HG03558 (cell line): Measurements from ENCODE around the gene PITPNB.

ENCODE experiments used
- ATAC-seq: cut with Tn5 transposase; IDR thresholded peaks from one replicate; pipeline ENCODE4 v1.9.1; 2021; ENCODE audit warnings: moderate number of reproducible peaks; ENCODE audit not compliant: unreplicated experiment; ENCODE audit errors: extremely low read depth

PITPNB gene

DNA sequence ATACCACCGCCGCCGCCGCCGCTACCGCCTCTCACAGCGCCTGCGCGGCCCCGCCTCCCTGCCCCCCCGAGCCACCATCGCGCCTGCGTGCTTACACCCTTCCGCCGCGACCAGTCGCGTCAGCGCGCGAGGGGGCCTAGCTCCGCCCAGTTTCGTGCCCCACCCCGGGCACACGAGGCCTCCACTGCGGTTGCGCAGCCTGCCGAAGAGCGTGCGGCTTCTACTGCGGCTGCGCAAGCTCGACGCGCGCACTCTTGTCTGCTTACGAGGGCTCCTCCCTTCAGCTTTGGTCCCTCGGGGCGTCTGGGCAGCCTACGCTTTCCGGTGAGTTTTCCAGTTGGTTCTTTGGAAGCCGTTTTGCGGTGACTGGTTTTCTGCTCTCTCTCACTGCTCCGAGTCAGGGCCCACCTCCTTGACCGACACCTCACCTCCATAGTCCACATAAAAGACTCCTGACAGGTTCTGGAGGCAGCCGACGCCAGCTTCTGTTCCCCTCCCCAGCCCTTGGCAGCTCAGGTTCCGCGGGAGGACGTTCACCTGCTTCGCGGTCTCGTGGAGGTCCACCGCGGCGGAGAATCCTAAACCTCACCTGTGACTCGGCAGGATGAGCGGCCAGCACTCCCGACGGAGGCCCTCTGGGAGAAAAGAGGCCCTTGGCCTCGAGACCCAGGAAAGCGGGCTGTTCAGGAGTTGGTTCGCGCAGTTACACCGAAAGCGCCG is at the start of gene PITPNB:
TSS of gene PITPNB (minus strand) at position 35 of the 720 bp plus-strand sequence. CDS start 65 bp downstream, outside the sequence.
- ATAC-seq: peak; percentile 62

DNA sequence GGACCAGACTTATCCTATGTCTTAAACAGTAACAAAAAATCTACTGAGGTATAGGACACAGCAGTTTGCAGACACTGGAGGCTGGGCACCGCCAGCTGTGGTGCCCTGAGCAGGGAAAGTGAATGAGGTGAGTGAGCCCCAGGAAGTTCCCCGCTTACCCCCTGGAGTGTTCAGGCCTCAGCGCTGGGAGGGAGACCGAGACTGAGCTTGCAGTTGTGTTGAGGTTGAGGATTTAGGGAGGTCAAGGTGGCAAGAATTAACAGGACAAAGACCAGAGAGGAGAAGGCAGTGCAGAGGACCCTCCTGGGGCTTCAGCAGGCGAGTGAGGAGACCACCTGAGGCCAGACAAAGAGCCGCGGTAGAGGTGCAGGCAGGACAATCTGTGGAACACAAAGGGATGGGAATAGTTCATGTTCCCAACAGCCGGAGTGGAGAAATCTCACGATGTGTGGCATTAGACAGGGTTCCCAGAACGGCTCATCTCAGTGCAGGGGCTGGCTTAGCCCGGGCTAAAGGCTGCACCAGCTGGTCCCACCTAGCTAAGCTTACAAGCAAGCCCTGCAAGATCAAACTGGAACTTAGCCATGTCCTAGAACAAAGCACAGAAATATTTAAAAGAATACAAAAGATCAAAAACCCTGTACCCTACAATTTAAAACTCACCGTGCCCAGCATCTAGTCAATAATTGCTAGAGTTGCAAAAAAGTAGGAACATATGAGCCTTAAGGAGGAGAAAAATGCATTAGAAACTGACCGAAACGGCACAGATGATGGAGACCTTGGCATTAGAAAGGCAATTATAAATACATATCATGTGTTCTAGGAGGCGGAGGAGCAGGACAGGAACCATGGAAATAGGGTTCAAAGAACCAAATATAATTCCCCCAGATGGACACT is 47.4 kb upstream of the PITPNB start:
- no peak for ATAC-seq

DNA sequence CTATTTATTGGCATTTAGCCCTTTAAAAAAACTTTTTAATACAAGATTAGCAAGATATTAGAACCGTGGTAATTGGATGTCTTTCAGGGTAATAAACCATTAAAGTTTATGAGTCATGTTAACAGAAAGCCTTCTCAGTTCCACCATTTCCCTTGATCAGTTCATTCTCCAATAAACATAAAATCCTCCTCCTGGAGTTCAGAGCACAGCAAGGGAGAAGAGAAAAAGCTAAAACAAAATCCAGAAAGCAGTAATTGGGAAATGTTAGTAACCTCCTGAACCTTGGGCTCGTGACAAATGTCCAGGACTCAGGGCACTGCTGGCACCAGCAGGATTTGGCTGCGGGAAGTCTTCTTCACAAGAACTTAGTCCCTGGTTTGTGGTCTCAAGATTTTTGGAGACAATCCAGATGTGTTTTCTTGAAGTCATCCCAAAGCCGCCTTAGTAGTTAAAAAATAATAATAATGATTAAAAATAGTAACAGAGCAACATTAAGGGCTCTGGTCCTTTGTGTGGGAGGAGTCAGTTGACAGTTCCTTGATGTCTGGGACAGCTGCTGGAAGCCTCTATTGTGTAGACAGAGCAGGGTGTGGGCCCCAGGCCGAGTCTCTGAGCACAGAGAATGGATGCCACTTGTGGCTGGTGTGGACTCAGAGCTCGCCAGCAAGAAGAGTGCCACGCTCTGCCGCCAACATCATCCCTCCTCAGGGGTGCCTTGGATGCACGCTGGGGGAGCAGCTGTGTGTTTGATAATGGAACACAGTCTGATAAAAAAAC is 43.4 kb upstream of the PITPNB start:
- no peak for ATAC-seq

DNA sequence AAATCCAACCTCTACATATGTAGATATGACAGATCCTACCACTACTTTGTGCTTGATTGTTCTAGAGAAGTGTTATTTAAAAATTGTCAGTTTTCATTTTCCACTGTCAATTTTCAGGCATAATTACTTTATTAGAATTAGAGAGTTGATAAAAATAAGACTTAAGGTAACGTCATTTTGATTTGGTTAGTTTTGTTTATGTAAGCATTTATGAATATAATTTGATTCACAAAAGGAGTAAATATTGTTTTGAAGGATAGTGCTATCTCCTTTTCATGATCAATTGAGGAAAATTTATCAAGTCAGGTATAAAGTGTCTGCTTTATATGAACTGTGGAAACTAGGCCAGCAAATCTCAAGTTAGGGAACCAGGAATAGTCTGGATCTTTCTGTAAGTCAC is 42.6 kb upstream of the PITPNB start:
- no peak for ATAC-seq

DNA sequence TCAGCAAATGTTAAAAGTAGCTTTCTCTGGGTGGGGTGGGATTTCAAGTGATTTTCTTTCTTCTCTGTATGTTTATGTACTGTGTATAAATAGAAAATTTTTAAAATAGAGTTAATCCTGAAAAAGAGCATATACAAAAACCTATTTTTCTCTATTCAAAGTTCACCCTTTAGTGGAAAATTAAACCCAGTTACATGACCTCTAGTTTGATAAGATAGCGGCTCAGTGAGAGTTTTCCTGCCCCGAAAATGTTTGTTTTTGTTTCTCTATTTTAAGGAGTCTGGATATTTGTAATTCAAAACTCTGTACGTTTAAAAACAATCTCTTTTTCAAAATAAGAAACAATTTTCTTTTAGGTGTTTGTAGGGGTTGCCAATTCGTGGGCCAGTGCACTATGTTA is 42.1 kb upstream of the PITPNB start:
- no peak for ATAC-seq

DNA sequence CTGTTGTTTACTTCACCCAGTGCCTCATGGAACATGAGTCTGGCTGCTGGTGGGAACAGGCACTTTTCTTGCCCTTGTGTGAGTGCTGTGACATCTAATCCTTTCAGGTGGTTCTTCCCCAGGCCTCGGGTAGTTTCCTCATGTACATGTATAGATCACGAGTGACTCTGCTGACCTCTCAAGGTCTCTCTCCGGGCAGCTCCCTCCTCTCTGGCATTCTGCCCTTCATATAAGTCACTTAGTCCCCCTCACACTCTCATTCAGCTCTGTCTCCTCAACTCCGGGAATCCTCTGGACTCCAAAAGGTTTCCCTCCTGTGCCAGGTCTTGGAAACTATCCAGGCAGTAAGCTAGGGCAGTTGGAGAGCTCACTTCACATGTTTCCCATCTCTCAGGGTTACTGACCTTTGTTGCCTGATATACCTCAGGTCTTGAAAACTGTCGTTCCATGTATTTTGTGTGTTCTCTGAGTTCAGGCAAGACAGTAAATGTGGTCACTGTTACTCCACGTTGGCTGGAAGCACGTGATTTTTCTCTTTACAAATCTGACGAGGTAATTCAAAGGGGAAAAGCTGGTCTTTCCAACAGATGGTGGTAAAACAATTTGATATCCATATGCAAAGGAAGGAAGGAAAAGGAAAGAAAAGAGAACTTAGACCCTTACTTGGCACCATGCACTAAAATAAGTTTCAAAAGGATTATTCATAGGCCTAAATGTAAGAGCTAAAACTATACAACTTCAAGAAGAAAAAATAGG is 40.5 kb upstream of the PITPNB start:
- ATAC-seq: no peak

DNA sequence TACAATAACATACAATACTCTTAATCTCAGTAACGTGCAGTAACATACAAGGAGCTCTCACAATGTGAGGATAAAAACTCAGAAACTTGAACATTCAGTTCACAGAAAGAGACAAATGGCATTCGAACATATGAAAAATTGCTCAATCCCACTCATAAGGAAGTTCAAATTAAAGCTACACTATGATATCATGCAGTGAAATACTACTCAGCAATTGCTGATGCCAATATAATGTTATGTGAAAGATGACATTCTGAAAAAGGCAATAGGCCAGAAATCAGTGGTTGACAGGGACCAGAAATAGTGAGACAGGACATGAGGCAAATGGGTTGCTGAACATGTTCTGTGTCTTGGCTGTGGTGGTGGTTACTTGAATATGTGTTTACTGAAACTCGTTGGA is 33.7 kb upstream of the PITPNB start:
- ATAC-seq: no peak

DNA sequence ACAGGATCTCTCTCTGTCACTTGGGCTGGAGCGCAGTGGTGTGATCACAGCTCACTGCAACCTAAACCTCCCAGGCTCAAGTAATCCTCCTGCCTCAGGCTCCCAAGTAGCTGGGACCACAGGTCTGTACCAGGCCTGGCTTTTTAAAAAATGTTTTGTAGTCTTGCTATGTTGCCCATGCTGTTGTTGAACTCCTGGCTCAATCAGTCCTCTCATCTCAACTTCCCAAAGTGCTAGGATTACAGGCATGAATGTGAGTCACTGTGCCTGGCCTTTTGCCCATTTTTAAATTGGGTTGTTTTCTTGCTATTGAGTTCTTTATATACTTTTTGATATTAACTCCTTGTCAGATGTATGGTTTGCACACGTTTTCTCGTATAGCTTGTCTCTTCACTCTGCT is 33.0 kb upstream of the PITPNB start:
- no peak for ATAC-seq

DNA sequence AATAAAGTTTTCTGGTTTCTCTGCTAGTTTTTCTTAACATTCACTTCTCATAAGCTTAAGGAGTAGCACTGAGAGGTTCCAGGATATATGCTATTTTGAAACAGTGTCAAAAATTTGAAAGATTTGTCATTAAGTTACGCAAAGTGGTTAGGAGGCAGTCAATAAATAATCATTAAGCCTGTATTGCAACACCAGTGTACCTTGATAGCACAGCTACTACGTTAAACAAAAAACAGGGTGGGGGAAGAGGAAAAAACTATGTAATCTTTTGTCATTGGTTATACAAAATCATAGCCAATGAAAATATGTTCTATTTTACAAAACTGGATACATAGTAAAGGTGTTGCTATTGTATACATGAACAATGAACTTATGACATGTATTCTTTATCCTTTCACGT is 30.4 kb upstream of the PITPNB start:
- ATAC-seq: no peak

DNA sequence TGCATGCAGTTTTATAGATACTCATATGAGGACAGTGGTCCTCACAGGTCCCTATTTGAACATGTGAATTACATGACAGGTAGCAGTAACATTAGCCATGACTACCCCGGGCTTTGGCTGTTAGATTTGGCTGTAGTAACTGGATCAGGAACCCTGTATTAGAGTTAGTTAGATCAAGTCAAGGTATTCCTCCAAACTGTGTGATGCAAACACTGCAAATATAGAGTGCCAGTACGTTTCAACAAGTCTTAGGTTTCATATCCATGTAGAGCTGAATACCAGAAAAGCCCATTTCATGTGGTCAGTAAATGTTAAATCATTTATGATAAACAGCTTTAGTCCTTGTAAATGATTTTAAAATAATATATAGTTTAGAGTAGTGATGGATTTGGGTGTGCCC is 29.5 kb upstream of the PITPNB start:
- ATAC-seq: no peak

DNA sequence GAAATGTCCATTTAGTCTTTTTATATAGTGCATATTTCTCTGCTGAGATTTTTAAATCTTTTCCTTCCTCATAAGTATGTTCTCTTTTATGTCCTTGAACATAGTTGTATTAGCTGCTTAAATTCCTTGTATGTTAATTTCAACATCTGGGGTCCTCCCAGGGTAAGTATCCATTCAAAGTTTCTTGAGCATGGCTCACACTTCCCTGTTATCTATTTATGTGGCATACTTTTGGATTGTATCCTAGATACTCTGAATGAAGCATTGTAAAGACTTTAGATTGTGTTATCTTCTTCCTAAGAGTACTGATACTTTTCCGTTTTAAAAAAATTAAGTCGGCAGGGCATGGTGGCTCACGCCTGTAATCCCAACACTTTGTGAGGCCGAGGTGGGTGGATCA is 28.4 kb upstream of the PITPNB start:
- no peak for ATAC-seq

DNA sequence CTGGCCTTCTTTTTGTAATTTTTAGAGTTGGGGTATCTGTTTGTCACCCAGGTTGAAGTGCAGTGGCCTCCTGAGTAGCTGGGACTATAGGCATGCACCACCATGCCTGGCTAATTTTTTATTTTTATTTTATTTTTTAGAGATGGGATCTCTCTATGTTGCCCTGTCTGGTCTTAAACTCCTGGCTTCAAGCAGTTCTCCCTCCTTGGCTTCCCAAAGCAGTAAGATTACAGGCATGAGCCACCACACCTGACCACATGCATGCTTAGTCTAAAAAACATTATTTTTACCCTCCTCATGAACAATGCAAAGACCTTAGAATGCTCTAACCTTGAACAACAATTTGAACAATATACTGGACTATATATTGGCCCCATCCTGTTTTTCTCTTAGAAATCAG is 22.1 kb upstream of the PITPNB start:
- no peak for ATAC-seq

DNA sequence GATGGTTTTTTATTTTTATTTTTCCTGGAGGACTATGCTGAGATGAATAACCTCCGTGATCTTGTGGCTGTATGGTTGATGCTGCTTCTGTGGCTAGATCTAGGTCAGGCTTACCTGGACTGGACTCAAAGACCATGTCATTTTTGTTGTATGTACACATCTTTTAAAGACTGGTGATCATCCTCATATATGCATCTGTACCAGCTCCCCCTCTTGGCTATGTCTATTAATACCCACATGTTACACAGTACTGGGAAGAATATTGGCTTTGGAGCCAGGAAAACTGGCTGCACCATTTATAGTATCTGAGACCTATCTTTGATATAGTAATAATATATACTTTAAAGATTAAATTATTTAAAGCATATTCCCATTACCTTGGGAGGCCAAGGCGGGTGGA is 18.4 kb upstream of the PITPNB start:
- ATAC-seq: no peak

DNA sequence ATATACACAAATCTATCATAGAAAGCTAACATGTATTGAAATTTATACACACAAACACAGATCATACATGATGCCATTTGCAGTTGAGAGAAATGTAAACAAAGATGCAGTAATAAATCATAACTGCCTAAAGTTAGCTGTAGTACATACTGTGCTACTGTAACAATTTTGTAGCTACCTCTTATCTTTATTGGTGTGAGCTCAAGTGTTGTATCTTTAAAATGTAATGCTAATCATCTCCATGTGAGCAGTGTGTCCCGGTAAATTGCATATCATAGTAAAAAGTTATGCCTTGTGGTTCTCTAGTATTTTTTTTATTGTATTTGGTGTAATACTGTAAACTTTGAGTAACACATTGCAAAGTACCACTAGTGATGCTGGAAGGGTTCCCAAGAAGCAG is 16.8 kb upstream of the PITPNB start:
- ATAC-seq: no peak

DNA sequence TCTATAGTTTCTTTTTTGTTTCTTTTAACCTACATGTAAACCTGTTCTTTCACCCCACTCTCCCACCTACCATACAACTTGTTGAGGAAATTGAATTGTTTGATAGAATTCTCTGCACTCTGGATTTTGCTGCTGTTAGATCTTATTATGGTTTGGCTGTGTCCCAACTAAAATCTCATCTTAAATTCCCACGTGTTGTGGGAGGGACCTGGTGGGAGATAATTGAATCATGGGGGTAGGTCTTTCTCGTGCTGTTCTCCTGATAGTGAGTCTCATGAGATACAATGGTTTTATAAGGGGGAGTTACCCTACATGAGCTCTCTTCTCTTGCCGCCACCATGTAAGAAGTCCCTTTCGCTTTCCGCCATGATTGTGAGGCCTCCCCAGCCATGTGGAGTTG is 15.0 kb upstream of the PITPNB start:
- ATAC-seq: no peak

DNA sequence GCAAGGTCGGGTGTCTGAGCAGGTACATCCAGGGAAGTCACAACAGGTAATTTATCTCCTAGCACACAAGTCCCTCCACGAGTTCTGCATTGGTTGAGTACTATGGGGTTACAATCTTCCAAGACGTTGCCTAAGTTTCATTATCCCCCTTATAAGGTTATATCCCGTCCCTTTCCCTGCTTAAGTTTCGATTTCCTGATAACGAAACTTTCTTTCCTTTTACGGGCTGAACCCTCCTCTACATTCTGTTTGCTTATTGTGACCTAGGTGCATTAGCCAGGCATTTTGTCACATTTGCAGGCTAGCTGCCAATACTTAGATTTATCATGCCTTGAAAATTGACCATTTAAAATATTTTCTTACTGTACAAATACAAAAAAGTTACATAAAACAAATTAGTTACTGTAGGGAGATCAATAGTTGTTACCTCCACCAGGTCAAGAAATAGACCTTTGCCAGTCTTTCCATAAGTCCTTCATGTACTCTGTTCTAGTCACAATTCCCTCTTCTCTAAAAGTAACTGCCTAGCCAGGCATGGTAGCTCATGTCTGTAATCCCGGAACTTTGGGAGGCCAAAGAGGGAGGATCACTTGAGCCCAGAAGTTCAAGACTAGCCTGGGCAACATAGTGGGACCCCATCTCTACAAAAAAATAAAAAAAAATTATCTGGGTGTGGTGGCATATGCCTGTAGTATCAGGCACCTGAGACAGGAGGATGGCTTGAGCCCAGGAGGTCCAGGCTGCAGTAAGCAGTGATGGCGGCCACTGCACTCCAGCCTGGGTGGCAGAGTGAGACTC is 14.3 kb upstream of the PITPNB start:
- ATAC-seq: no peak

DNA sequence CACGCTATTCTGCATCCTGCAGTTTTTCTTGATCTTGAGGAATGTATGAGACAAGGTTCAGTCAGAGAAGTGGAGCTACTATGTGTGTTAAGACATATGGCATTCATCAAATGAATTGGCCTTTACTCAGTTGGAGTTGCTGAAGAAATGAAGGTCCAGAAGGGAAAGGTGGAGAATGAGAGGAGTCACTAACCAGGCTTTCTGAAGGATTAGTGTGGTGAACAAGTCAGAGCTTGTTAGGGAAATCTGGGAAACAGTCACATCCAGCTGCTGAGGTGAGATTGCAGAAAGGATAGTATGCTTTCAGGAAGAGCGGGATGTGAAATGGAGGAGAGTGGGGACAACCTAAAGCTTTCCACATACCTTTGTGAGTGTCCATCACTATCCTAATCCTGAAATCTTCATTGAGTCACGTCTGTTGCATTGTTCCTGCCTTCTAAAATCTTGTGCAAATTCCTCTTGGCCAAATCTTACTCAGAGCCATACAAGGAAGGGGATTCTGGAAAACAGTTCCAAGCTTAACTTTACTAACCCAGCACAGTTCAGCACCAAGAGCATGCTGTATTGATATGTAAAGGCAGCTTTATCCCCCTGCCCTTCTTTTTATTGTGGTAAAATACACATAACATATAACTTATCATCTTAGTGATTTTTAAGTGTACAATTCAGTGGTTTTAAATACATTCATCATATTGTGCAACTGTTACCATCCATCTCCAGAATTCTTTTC is 11.4 kb upstream of the PITPNB start:
- ATAC-seq: no peak

DNA sequence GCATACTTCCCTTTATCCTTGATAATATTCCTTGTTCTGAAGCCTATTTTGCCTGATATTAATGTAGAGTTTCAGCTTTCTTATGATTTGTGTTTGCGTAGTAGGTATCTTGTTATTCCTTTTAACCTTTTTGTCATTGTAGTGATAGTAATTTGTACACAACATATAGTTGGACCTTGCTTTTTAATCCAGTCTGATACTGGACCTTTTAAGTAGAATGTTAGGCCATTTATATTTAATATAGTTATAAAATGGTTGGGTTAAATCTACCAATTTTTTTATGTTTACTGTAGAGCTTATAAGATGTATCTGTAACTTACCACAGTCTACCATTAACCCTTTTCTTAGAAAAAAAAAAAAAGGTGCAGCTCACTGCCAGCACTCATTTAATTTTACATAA is 8.6 kb upstream of the PITPNB start:
- ATAC-seq: no peak

DNA sequence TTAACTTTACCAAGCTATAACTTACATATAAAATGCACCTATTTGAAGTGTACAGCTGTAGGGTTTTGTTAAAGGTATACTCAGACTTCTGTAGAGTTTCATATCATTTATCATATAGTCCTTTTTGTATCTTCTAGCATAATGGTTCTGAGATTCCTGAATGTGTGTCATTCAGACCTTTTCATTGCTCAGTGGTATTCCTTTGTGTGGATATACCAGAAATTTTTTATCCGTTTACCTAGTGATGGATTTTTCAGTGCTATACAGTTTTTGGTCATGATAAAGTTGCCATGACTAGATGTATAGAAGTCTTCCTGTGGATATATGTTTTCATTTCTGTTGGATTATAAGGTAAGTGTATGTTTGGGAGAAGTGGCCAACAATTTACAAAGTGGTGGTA is 6.3 kb upstream of the PITPNB start:
- no peak for ATAC-seq
